Brain microvascular endothelial cell (primary cell): ENCODE data around the gene CD14.

Experiments used
- DNase-seq: peaks from one replicate; pipeline ENCODE4 v3.0.0-alpha.2; 2020
- H3K27ac ChIP-seq: fragments of 250-450 bp; sonication (Bioruptor Pico); 2 replicates; pipeline ENCODE4 v1.5.1; 2020; ENCODE audit warnings: mild to moderate bottlenecking, moderate library complexity
- H3K27me3 ChIP-seq: fragments of 250-450 bp; sonication (Bioruptor Pico); replicated peaks from 2 replicates; pipeline ENCODE4 v1.5.1; 2020; ENCODE audit warnings: mild to moderate bottlenecking
- H3K36me3 ChIP-seq: fragments of 250-450 bp; sonication (Bioruptor Pico); replicated peaks from 2 replicates; pipeline ENCODE4 v1.5.1; 2020; ENCODE audit warnings: mild to moderate bottlenecking
- H3K4me3 ChIP-seq: 2 replicates; pipeline ENCODE4 v1.5.1; 2011; ENCODE audit warnings: low read depth, mild to moderate bottlenecking, control low read depth, low read length, moderate library complexity
- in situ Hi-C: cut with HindIII; loops from 2 replicates; pipeline ENCODE4 v1.10.0; 2017; ENCODE audit warnings: low sequenced_read_pairs, low pct_ligation_motif_present
- TF ChIP-seq, protein P1 (sequence below): IDR thresholded peaks from 2 replicates; pipeline ENCODE4 v1.5.1; 2011; ENCODE audit warnings: low read depth, mild to moderate bottlenecking, moderate library complexity, low read length, control low read depth, inconsistent platforms; ENCODE audit errors: missing control alignments

CD14 gene

DNA sequence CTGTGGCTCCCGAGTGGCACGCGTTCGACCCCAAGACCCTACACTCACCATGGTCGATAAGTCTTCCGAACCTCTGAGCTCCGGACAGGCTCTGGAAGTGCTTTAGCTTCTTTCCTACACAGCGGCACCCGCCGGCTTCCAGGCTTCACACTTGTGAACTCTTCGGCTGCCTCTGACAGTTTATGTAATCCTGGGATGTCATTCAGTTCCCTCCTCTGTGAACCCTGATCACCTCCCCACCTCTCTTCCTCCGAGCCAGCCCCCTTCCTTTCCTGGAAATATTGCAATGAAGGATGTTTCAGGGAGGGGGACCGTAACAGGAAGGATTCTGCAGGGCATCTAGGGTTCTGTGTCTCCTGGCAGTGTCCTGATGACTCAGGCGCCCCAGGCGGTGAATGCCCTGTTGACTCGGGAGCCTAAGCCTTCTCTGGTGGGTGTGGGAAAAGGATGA is at the start of gene CD14:
Gene CD14 (minus strand): TSS at position 155 of the 451 bp plus-strand sequence. CDS start 104 bp downstream, at position 51.
- TF ChIP-seq, protein P1, sequence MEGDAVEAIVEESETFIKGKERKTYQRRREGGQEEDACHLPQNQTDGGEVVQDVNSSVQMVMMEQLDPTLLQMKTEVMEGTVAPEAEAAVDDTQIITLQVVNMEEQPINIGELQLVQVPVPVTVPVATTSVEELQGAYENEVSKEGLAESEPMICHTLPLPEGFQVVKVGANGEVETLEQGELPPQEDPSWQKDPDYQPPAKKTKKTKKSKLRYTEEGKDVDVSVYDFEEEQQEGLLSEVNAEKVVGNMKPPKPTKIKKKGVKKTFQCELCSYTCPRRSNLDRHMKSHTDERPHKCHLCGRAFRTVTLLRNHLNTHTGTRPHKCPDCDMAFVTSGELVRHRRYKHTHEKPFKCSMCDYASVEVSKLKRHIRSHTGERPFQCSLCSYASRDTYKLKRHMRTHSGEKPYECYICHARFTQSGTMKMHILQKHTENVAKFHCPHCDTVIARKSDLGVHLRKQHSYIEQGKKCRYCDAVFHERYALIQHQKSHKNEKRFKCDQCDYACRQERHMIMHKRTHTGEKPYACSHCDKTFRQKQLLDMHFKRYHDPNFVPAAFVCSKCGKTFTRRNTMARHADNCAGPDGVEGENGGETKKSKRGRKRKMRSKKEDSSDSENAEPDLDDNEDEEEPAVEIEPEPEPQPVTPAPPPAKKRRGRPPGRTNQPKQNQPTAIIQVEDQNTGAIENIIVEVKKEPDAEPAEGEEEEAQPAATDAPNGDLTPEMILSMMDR, result peak; percentile 27
- in situ Hi-C loops, result no loop called here
- Histone ChIP-seq H3K4me3 (peak within 1 kb of the TSS; percentile 53), H3K36me3 (no peaks in the 10 kb centered on the region), H3K27ac (no peak within 1 kb of the TSS), H3K27me3 (no peaks in the 10 kb centered on the region)
- peak; percentile 48 for DNase-seq

DNA sequence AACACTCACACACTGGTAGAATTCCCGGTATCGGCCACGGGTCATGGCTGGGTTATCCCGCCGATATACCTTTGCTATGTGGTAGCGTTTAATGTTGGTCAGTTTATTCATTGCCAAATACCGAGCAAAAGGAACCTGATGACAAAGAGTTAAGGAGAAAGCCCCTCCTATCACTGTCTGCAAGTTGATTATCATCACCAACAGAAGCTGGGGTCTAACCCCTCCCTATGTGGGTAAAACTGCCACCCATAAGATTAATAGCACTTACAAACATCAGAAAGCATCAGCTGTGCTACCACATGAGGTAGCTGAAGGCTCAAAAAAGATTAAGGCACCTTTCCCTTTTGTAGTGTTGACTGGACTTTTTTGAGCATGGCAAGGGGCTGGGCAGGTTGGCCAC is 46.0 kb upstream of the CD14 start:
- no peak for DNase-seq
- Histone ChIP-seq H3K27me3 (no peaks in the 10 kb centered on the region), H3K4me3 (no peak overlapping the region), H3K27ac (no peak overlapping the region), H3K36me3 (peaks cover 77% of the 10 kb centered on the region)
- TF ChIP-seq, protein P1, result no peak
- in situ Hi-C loops, result no loop called here

DNA sequence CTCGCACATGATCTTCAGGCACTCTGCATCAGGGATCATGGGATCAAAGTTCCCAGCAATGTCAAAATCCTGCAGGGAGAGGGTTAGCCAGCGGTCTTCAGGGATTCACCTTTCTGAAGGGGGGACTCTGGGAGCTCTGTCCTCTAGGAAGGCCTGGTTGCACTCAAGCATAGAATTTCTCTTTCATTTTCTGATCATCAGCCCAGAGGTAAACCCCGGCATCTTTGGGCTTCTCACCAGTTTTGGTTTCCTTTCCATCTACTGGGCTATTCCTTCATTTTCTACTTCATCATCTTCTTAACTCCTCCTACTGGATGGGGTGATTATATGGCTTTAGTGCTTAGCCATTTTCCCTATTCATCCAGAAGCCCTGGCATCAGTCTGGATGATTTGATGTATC is 45.0 kb upstream of the CD14 start:
- in situ Hi-C loops, result no loop called here
- no peak for DNase-seq
- Histone ChIP-seq H3K27me3 (no peaks in the 10 kb centered on the region), H3K27ac (no peak overlapping the region), H3K36me3 (peaks cover 75% of the 10 kb centered on the region), H3K4me3 (no peak overlapping the region)
- TF ChIP-seq, protein P1, result no peak

DNA sequence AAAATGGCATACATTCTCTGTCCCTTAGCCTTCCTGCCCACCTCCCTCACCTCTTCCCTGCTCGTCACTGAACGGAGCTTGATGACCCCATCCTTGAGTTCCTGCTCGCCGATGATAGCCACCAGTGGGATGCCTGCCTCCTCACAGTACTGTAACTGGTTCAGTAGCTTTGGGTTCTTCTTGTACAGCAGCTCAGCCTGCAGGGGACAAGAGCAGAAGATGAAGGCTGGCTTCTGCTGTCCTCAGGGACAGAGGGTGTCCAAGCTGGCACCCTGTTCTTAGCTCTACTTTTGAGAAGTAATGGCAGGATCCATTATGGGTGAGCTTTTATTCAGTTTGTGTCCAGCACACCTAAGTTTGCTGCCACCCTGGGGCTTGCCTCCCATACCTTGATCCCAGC is 41.7 kb upstream of the CD14 start:
- Histone ChIP-seq H3K4me3 (no peak overlapping the region), H3K27me3 (no peaks in the 10 kb centered on the region), H3K36me3 (peaks cover 67% of the 10 kb centered on the region), H3K27ac (no peak overlapping the region)
- TF ChIP-seq, protein P1, result no peak
- no peak for DNase-seq
- in situ Hi-C loops, result no loop called here

DNA sequence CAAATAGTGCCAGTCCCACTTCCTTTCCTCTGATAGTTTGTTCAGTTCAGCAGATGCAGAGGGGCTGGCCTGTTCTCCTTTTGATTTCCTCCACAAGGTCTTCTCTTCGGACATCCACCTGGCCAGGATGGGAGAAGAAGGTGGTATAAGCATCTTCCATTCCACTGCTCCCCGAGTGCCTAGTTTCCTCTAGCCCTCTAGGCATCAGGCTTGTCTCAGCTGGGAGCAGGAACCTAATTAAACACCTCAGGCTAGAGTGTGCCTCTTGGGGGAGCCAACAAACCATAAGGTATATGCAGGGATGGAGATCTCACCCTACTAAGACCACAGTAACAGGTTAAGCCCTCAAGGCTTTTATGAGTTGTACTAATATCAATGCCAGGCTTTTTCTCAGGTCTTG is 41.2 kb upstream of the CD14 start:
- H3K4me3 ChIP-seq, result no peak overlapping the region
- TF ChIP-seq, protein P1, result no peak
- in situ Hi-C loops, result no loop called here
- H3K27me3 ChIP-seq, result no peaks in the 10 kb centered on the region
- no peak overlapping the region for H3K27ac ChIP-seq
- no peak for DNase-seq
- peaks cover 67% of the 10 kb centered on the region for H3K36me3 ChIP-seq
